Astrocyte (in vitro differentiated cells and primary cell): ENCODE data around the gene TMCC1.

Experiments used
- CTCF ChIP-seq: IDR thresholded peaks from 2 replicates; pipeline ENCODE4 v1.5.1; 2011; ENCODE audit warnings: low read depth, mild to moderate bottlenecking, inconsistent platforms, low read length, moderate library complexity; ENCODE audit not compliant: insufficient read depth
- EZH2 ChIP-seq: IDR thresholded peaks from 2 replicates; pipeline ENCODE4 v1.6.1; 2012; ENCODE audit warnings: mild to moderate bottlenecking, low read length, inconsistent platforms; ENCODE audit not compliant: insufficient read depth

DNA sequence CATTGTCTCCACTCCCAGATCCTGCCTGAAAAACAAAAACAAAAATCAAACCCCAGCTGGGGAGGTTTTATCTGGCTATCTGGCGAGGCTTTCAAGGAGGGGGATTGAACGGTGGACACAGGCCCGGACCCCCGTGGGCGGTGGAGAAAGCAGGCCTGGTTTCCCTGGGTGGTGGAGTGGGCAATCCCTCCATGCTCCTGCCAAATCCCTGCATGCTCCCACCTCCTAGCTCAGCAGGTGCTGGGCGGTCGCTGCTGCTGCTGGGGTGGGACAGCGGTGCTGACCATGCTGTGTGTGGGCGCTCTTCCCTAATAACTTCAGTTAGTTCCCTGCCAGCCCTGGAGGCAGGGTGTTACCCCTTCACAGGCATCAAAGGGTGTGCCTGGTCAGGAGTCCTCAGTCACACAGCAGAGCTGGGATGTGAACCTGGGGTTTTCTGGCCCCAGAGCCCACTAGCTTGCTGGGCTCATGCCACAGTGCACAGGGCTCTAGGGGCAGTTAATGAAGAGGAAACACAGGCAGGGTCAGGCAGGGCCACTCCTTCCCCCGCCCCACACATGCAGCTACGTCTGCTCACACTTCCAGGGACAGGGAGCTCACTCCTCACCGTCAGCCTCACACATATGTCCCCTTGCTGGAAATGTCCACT lies 271.2 kb downstream of the TMCC1 start:
- TF ChIP-seq CTCF (no peak), EZH2 (no peak)
